ENCODE data around the gene NFKB1. TPM values are rescaled to one million over a fixed set of nuclear protein-coding genes. Genes with fewer than 3 reads are reported as not detected.
"Not testable (repeated sequence)": the region's sequence is repeated elsewhere in the genome, so short reads cannot be mapped to it uniquely, and the experiment has no call there.

Gene NFKB1
- total RNA-seq, 1 experiment from 2014 or later, result 70.9 TPM

GRCh38 chr4:102612824-102613366, 111.7 kb downstream of the NFKB1 start:
- Mint-ChIP-seq H3K4me1 (ENCODE audit: insufficient read depth, unreplicated experiment) (peaks cover 16% of the 10 kb centered on the region), H3K4me3 (ENCODE audit: unreplicated experiment) (no peak overlapping the region), H3K36me3 (ENCODE audit: insufficient read depth, unreplicated experiment) (peaks cover 93% of the 10 kb centered on the region), H3K27me3 (ENCODE audit: insufficient read depth, unreplicated experiment) (no peaks in the 10 kb centered on the region), H3K9me3 (ENCODE audit: unreplicated experiment) (no peaks in the 10 kb centered on the region), H3K27ac (ENCODE audit: low read depth, unreplicated experiment) (peak overlapping the region; percentile 65)
- intact Hi-C loops (cut with micrococcal nuclease), result loop anchor here (5.0 kb wide), 1 partner anchor 161 kb away; no protein-coding TSS in a partner anchor
- ChIA-PET CTCF (interaction anchor here (0.6 to 4.0 kb wide), 8 partner anchors 8 to 479 kb away, joined by 3 to 18 read pairs (median 7); no protein-coding TSS in a partner anchor), POLR2A (interaction anchor here (0.7 to 2.1 kb wide), 6 partner anchors 8 to 215 kb away, joined by 3 to 13 read pairs (median 4); partner anchors contain the start of gene UBE2D3)
- no peak for TF ChIP-seq CTCF (IDR thresholded peaks at IDR 0.05; ENCODE audit: unreplicated experiment)
- no TSS peak for BruUV-seq (replicated peaks)
- peak; percentile 27 for DNase-seq (ENCODE audit: unreplicated experiment)

- H3K36me3 Mint-ChIP-seq (ENCODE audit: insufficient read depth, unreplicated experiment), result peaks cover 74% of the 10 kb centered on the region
- no peak overlapping the region for H3K4me3 Mint-ChIP-seq (ENCODE audit: unreplicated experiment)
- no peak for DNase-seq (ENCODE audit: unreplicated experiment)
- intact Hi-C loops (cut with micrococcal nuclease), result loop anchor here (5.0 kb wide), 1 partner anchor 162 kb away; no protein-coding TSS in a partner anchor
- peaks cover 16% of the 10 kb centered on the region for H3K4me1 Mint-ChIP-seq (ENCODE audit: insufficient read depth, unreplicated experiment)
- no peak for TF ChIP-seq CTCF (IDR thresholded peaks at IDR 0.05; ENCODE audit: unreplicated experiment)
- no peaks in the 10 kb centered on the region for H3K9me3 Mint-ChIP-seq (ENCODE audit: unreplicated experiment)
- ChIA-PET POLR2A (interaction anchor here (1.5 kb wide), 1 partner anchor 398 kb away, joined by 4 read pairs; no protein-coding TSS in a partner anchor), CTCF (no interaction called here)
- BruUV-seq (replicated peaks), result no TSS peak
- no peak overlapping the region for H3K27ac Mint-ChIP-seq (ENCODE audit: low read depth, unreplicated experiment)
- H3K27me3 Mint-ChIP-seq (ENCODE audit: insufficient read depth, unreplicated experiment), result no peaks in the 10 kb centered on the region
These were observed 113.6 kb downstream of the NFKB1 start for GRCh38 chr4:102614801-102615200.

GRCh38 chr4:102616636-102617035, 115.5 kb downstream of the NFKB1 start:
- POLR2A ChIA-PET, result interaction anchor here (0.9 kb wide), 1 partner anchor 211 kb away, joined by 3 read pairs; no protein-coding TSS in a partner anchor
- DNase-seq (ENCODE audit: unreplicated experiment), result no peak
- H3K4me1 Mint-ChIP-seq (ENCODE audit: insufficient read depth, unreplicated experiment), result peaks cover 24% of the 10 kb centered on the region
- no peaks in the 10 kb centered on the region for H3K9me3 Mint-ChIP-seq (ENCODE audit: unreplicated experiment)
- peaks cover 56% of the 10 kb centered on the region for H3K36me3 Mint-ChIP-seq (ENCODE audit: insufficient read depth, unreplicated experiment)
- intact Hi-C loops (cut with micrococcal nuclease), result no loop called here
- H3K27ac Mint-ChIP-seq (ENCODE audit: low read depth, unreplicated experiment), result peak overlapping the region; percentile 18
- TF ChIP-seq CTCF (IDR thresholded peaks at IDR 0.05; ENCODE audit: unreplicated experiment), result no peak
- CTCF ChIA-PET, result interaction anchor here (0.7 kb wide), 1 partner anchor 391 kb away, joined by 4 read pairs; no protein-coding TSS in a partner anchor
- no peak overlapping the region for H3K4me3 Mint-ChIP-seq (ENCODE audit: unreplicated experiment)
- no TSS peak for BruUV-seq (replicated peaks)
- H3K27me3 Mint-ChIP-seq (ENCODE audit: insufficient read depth, unreplicated experiment), result no peaks in the 10 kb centered on the region

GRCh38 chr4:102619021-102619420, 117.9 kb downstream of the NFKB1 start:
- H3K36me3 Mint-ChIP-seq (ENCODE audit: insufficient read depth, unreplicated experiment), result peaks cover 42% of the 10 kb centered on the region
- intact Hi-C loops (cut with micrococcal nuclease), result not testable (repeated sequence)

GRCh38 chr4:102619776-102620631, 118.8 kb downstream of the NFKB1 start:
- not testable (repeated sequence) for DNase-seq (ENCODE audit: unreplicated experiment); H3K4me1 Mint-ChIP-seq (ENCODE audit: insufficient read depth, unreplicated experiment); H3K27ac Mint-ChIP-seq (ENCODE audit: low read depth, unreplicated experiment); BruUV-seq (replicated peaks); H3K27me3 Mint-ChIP-seq (ENCODE audit: insufficient read depth, unreplicated experiment); H3K9me3 Mint-ChIP-seq (ENCODE audit: unreplicated experiment)
- H3K36me3 Mint-ChIP-seq (ENCODE audit: insufficient read depth, unreplicated experiment), result peaks cover 32% of the 10 kb centered on the region
- intact Hi-C loops (cut with micrococcal nuclease), result loop anchor here (1.0 to 10.0 kb wide), 11 partner anchors 95 to 1312 kb away; partner anchors contain the start of genes BDH2, CISD2, MANBA and SLC39A8
- CTCF ChIA-PET, result interaction anchor here (0.5 to 5.1 kb wide), 66 partner anchors 9 to 1749 kb away, joined by 3 to 101 read pairs (median 5); partner anchors contain the start of genes BDH2, CISD2, MANBA and SLC9B2
- H3K4me3 Mint-ChIP-seq (ENCODE audit: unreplicated experiment), result peak overlapping the region; percentile 44
- POLR2A ChIA-PET, result interaction anchor here (0.6 to 3.1 kb wide), 25 partner anchors 8 to 479 kb away, joined by 3 to 29 read pairs (median 4); partner anchors contain the start of genes CISD2, MANBA, SLC9B1 and SLC9B2

More at GRCh38 chr4:102619021-102619420, 117.9 kb downstream of the NFKB1 start:
- not testable (repeated sequence) for DNase-seq (ENCODE audit: unreplicated experiment); H3K9me3 Mint-ChIP-seq (ENCODE audit: unreplicated experiment); H3K27ac Mint-ChIP-seq (ENCODE audit: low read depth, unreplicated experiment); H3K4me3 Mint-ChIP-seq (ENCODE audit: unreplicated experiment); H3K27me3 Mint-ChIP-seq (ENCODE audit: insufficient read depth, unreplicated experiment); BruUV-seq (replicated peaks)
- ChIA-PET POLR2A (interaction anchor here (1.4 to 3.1 kb wide), 2 partner anchors 142 to 393 kb away, joined by 4 to 29 read pairs; partner anchors contain the start of gene MANBA), CTCF (interaction anchor here (0.5 to 5.1 kb wide), 19 partner anchors 10 to 1128 kb away, joined by 3 to 101 read pairs (median 5); partner anchors contain the start of genes CISD2, MANBA and SLC9B2)
- H3K4me1 Mint-ChIP-seq (ENCODE audit: insufficient read depth, unreplicated experiment), result peaks cover 13% of the 10 kb centered on the region
